Amygdala (tissue), 56 donors: ENCODE results near the gene KAZN.

ENCODE experiments used
- DNase-seq, 56 donors: peaks; one replicate each; lab custom pipeline; 2025; lab: John Stamatoyannopoulos, UW

The KAZN gene

GRCh38 chr1:14983277-14983676 is 384.8 kb downstream of the KAZN start:
- DNase-seq, result no peak

DNA sequence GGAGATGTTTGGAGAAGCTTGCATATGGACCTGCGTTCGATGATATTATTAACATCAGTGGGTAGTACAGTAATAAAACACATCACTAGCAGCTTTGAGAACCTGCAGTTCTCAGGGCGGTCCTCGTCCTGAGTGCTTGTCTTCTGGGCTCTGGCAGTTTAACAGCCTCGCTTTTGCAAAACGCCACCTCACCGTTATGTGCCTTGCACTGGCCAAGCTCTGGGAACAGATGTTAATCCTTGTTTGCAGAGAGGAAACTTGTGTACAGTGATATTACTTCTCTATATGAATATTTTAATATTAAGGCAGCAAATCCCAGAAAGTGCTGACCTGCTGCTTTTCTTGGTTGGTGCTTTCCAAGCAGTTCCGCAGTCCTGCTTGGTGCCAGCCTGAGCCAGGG is 387.7 kb downstream of the KAZN start:
- no peak for DNase-seq

DNA sequence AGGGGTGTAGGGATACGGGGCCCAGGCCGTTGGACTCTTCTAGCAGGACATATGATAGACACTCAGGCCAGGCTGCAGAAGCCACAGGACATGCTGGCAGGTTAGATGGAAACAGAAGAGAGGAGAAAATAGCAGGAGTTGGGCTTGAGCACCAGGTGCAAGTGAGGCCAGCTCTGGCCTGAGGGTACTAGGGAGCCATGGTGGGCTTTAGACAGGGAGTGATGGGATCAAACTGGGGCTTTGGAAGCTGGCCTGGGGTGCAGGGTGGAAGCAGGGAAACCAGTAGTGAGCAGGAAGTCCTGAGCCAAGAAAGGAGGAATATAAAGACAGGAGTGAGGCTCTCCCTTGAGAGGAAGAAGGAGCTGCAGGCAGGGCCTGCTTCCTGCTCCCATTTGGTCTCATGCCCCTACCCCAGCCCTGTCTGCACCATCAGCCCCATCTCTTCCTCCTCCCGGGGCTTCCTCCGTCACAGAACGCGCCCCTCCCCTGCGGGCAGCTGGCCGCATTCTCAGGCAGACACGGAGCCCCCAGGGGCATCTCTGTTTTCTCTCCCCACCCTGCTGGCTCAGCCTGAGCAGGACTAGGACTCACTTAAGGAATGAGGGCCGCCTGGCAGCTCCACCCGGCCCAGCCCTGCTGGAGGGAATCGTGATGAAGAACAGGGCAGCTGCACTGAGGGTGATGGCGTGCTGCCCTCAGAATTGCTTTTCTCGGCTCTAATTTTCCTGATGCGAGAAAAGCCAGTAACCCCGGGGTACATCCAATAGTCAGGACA is 389.5 kb downstream of the KAZN start:
- DNase-seq, result no peak

- no peak for DNase-seq
Measured at GRCh38 chr1:14988636-14989035, 390.2 kb downstream of the KAZN start.

- no peak for DNase-seq
Measured at GRCh38 chr1:14989931-14990728, 391.6 kb downstream of the KAZN start.

- no peak for DNase-seq
Measured at GRCh38 chr1:14993414-14993813, 394.9 kb downstream of the KAZN start.

- DNase-seq, result no peak
Measured at GRCh38 chr1:14994148-14994547, 395.7 kb downstream of the KAZN start.

DNA sequence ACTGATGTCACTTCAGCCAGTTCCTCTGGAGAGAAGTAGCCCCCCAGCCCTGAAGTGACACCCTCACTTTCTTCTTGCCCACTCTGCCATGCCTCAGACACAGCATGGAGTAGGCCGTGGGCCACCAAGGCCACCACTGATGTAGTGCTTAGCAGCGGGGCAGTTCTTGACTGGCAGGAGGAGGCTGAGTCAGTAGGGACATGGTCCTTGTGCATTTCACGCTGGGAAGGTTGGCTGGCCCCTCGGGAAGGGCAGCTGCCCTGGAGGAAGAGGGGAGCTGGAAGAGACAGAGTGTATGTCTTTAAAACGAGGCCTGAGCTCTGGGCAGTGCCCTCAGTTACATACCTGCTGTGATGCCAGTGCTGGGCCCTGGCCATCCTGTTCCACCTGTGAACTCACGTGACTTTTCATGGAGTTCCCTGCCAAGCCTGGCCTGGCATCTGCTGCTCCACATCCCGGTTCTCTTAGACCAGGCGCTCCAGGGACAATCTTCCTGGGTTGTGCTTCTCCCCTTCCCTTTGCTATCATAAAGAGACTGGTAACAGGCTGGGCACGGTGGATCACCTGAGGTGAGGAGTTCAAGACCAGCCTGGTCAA is 396.5 kb downstream of the KAZN start:
- no peak for DNase-seq

- DNase-seq, result peak in 5 of 56 donors; percentile 4 to 34 (median 12)
Measured at GRCh38 chr1:14996133-14997050, 397.9 kb downstream of the KAZN start.

DNA sequence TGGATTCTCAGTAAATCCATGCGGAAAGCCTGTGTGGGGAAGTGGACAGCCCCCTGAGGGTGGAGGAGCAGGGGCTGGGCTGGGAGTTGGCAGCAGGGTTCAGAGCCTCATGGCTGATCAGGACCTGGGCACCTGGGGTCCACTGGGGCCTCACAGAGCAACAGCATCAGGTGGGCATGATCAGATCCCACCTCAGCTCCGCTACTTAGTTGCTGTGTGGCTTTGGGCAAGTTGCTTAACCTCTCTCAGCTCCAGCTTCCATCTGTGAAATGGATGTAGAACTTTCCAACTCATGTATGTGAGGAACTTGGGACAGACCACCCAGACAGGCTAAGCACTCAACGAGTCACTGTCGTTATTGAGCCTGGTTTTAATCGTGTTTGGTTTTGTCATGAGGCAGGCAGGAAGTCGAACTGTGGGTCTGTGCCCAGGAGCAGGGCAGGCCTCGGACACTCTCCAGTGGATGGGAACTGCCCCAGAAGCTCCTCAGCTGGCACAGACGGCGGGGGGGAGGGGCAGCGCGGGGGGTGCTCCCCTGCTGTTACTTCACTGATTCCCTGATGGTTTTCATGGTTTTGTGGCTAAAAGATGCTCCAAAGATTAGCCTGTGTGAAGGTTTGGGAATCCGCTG is 399.3 kb downstream of the KAZN start:
- DNase-seq, result no peak

DNA sequence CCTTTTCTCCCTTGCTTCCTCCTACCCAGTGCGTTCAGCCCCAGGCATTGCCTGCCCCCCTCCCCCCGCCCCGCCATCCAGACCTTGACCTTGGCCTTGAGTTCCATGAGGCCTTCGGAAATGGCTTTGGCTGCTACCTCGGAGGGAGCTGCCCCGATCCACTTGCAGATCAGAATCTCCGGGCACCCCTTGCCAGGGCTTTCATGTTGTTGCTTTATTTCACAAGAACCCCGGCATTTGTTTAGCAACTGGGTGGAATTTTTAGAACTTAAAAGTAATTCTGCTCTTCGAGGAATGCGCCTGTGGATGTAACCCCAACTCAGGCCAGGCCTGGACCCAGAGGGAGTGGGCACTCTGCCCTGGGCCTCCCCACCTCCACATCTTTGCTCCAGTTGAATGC is 401.0 kb downstream of the KAZN start:
- no peak for DNase-seq

- DNase-seq, result no peak
Measured at GRCh38 chr1:15000030-15000429, 401.5 kb downstream of the KAZN start.

- DNase-seq, result no peak
Measured at GRCh38 chr1:15000671-15001070, 402.2 kb downstream of the KAZN start.

GRCh38 chr1:15001317-15001915 is 402.9 kb downstream of the KAZN start:
- no peak for DNase-seq

DNA sequence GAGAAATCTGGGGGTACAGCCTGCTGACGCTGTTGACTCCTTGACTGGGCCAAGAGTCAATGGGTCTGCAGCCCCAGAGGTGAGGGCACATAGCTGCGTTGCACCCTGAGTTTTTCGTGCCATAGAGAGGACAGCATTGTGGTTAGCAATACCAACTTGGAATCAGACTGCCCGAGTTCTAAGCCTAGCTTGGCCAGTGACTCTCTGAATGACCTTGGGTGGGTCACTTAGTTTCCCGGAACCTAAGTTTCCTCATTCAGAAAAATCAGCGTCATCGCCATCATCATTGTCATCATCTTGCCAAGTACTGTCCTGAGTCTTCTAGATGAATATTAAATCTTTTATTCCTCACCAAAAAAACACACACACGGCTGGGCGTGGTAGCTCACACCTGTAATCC is 403.8 kb downstream of the KAZN start:
- DNase-seq, result no peak

- DNase-seq, result no peak
Measured at GRCh38 chr1:15004396-15004795, 405.9 kb downstream of the KAZN start.

DNA sequence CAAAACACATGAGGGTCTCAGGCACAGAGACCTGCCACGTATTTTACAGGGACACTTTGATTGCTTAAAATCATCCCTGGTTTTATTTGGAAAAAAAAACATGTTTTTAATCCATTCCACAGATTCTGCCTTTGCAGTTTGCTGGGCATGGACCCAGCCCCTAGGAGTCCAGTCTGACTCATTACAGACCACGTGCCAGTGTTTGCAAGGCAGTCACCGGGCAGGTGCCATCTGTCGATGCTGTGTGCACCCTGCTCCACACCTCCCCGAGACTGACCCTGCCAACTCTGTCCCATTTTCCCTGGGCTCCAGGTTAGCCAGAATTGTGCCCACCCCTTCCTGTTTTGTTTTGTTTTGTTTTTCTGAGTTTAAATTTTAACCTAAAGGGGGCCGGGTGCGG is 406.6 kb downstream of the KAZN start:
- peak in 2 of 56 donors; percentile 14 to 18 for DNase-seq

- DNase-seq, result no peak
Measured at GRCh38 chr1:15007368-15007767, 408.9 kb downstream of the KAZN start.

GRCh38 chr1:15007842-15008241 is 409.4 kb downstream of the KAZN start:
- DNase-seq, result peak in 2 of 56 donors; percentile 15 to 18
